Endothelial cell of umbilical vein (primary cell): Measurements from ENCODE around the gene TBCD. TPM values are rescaled to one million over a fixed set of nuclear protein-coding genes. Genes with fewer than 3 reads are reported as not detected.

Experiments
- BruUV-seq: library from RNA; stranded (reverse); fragments of 400-500 nt; replicated peaks from 2 replicates; lab custom pipeline; 2021; lab: Mats Ljungman, UMichigan
- CTCF ChIA-PET: fragments of 300-600, 350-600 bp; sonication (Branson Sonifier 250); formaldehyde crosslinking; loops from one replicate; lab custom pipeline; 2021; ENCODE audit warnings: antibody characterized with exemption, inconsistent platforms; lab: Charles Lee
- POLR2A ChIA-PET: fragments of 300-600, 350-600 bp; sonication (Branson Sonifier 250); formaldehyde crosslinking; loops from one replicate; lab custom pipeline; 2021; ENCODE audit warnings: antibody characterized with exemption, inconsistent platforms; lab: Charles Lee
- DNase-seq: peaks from one replicate; pipeline ENCODE4 v3.0.0-alpha.2; 2011; ENCODE audit warnings: low read depth, low spot score
- FAIRE-seq: peaks from 2 replicates; lab custom pipeline; 2011; peaks lifted over from hg19 to GRCh38; lab: Jason Lieb, UNC
- H2AFZ ChIP-seq: 2 replicates; pipeline ENCODE4 v1.6.0; 2012; ENCODE audit warnings: low read depth, low read length, control low read depth, inconsistent platforms
- H3K27ac ChIP-seq: 2 replicates; pipeline ENCODE4 v1.5.1; 2011; ENCODE audit warnings: low read depth, mild to moderate bottlenecking, control low read depth, low read length, moderate library complexity; ENCODE audit not compliant: insufficient read depth
- H3K27me3 ChIP-seq, 2 experiments: 2 replicates each; pipeline versions ENCODE4 v1.6.0 to v1.6.1; 2011; ENCODE audit warnings: low read length in 2 of 2, mixed read lengths in 1 of 2; ENCODE audit not compliant: control insufficient read depth in 2 of 2, insufficient read depth in 2 of 2
- H3K36me3 ChIP-seq, 2 experiments: 2 replicates in 1 of 2; 3 replicates in 1 of 2; pipeline ENCODE4 v1.5.1; 2011; ENCODE audit warnings: low read length in 2 of 2, mild to moderate bottlenecking in 1 of 2, moderate library complexity in 1 of 2; ENCODE audit not compliant: control insufficient read depth in 2 of 2, insufficient read depth in 2 of 2; ENCODE audit errors: extremely low read depth in 1 of 2
- H3K4me1 ChIP-seq: 3 replicates; pipeline ENCODE4 v1.5.1; 2011; ENCODE audit warnings: mild to moderate bottlenecking, low read length; ENCODE audit not compliant: control insufficient read depth, insufficient read depth; ENCODE audit errors: extremely low read depth
- H3K4me2 ChIP-seq: 2 replicates; pipeline ENCODE4 v1.6.1; 2011; ENCODE audit warnings: low read length, control low read depth, mixed read lengths; ENCODE audit not compliant: insufficient read depth
- H3K4me3 ChIP-seq, 3 experiments: fragments of 200-600 bp in 1 of 3; sonication (generic), shearing (Covaris generic) in 1 of 3; replicated peaks in 1 of 3; 2 replicates each; pipeline ENCODE4 v1.5.1; 2011 to 2016; ENCODE audit warnings: control low read depth in 3 of 3, low read length in 3 of 3, mild to moderate bottlenecking in 2 of 3, inconsistent platforms in 1 of 3, low read depth in 1 of 3, moderate library complexity in 1 of 3; ENCODE audit not compliant: insufficient read depth in 1 of 3
- H3K79me2 ChIP-seq: 2 replicates; pipeline ENCODE4 v1.6.0; 2012; ENCODE audit warnings: low read length, inconsistent platforms; ENCODE audit not compliant: control insufficient read depth, insufficient read depth
- H3K9ac ChIP-seq: replicated peaks from 2 replicates; pipeline ENCODE3; 2011; ENCODE audit warnings: low read length, control low read depth; ENCODE audit not compliant: insufficient read depth; ENCODE audit errors: extremely low read depth
- H3K9me1 ChIP-seq: replicated peaks from 3 replicates; pipeline ENCODE4 v1.6.0; 2011; ENCODE audit warnings: mild to moderate bottlenecking, low read length; ENCODE audit not compliant: control insufficient read depth, insufficient read depth; ENCODE audit errors: extremely low read depth
- H3K9me3 ChIP-seq: replicated peaks from 2 replicates; pipeline ENCODE4 v1.5.1; 2012; ENCODE audit warnings: low read length, inconsistent platforms; ENCODE audit not compliant: control insufficient read depth, insufficient read depth
- H4K20me1 ChIP-seq: replicated peaks from 2 replicates; pipeline ENCODE3; 2011; ENCODE audit warnings: mild to moderate bottlenecking, low read length; ENCODE audit not compliant: control insufficient read depth, insufficient read depth; ENCODE audit errors: extremely low read depth
- EZH2 ChIP-seq: IDR thresholded peaks from 2 replicates; pipeline ENCODE4 v1.6.1; 2012; ENCODE audit warnings: borderline replicate concordance, low read depth, mild to moderate bottlenecking, moderate library complexity, low read length, inconsistent platforms; ENCODE audit not compliant: severe bottlenecking
- FOS ChIP-seq: IDR thresholded peaks from 2 replicates; pipeline ENCODE4 v1.6.1; 2011; ENCODE audit warnings: mild to moderate bottlenecking, low read length, moderate library complexity, borderline replicate concordance; ENCODE audit not compliant: insufficient read depth
- GATA2 ChIP-seq: IDR thresholded peaks from 2 replicates; pipeline ENCODE4 v1.7.0; 2011; ENCODE audit warnings: low read depth, mild to moderate bottlenecking, moderate library complexity, mixed read lengths, low read length; ENCODE audit not compliant: insufficient read length, insufficient read depth
- JUN ChIP-seq: IDR thresholded peaks from 2 replicates; pipeline ENCODE4 v1.6.1; 2011; ENCODE audit warnings: borderline replicate concordance, low read depth; ENCODE audit not compliant: insufficient read length, insufficient read depth
- MYC ChIP-seq: IDR thresholded peaks from one replicate; pipeline ENCODE4 v1.6.1; 2011; ENCODE audit warnings: mild to moderate bottlenecking, low read depth, low read length
- POLR2A ChIP-seq: IDR thresholded peaks from 2 replicates; pipeline ENCODE4 v1.6.1; 2012; ENCODE audit warnings: low read depth, mild to moderate bottlenecking, control low read depth, low read length
- POLR2AphosphoS5 ChIP-seq: IDR thresholded peaks from 2 replicates; pipeline ENCODE4 v1.6.1; 2012; ENCODE audit warnings: low read depth, mild to moderate bottlenecking, control low read depth, low read length, moderate library complexity; ENCODE audit not compliant: insufficient read depth
- dilution Hi-C: fragments of 300-500 bp; cut with MboI; formaldehyde crosslinking; loops from one replicate; pipeline ENCODE4 v1.15.0; 2019; ENCODE audit warnings: low sequenced_read_pairs; ENCODE audit not compliant: extremely low pct_ligation_motif_present
- intact Hi-C: fragments of 100-400 bp; cut with micrococcal nuclease; formaldehyde crosslinking; loops from one replicate; pipeline ENCODE4 v1.10.0; 2022
- polyA plus RNA-seq, 4 experiments: library from polyadenylated mRNA; depleted of rRNA in 3 of 4; stranded (reverse) in 3 of 4; unstranded in 1 of 4; fragments of >200 nt; gene quantifications; 2 replicates each; pipeline versions ENCODE4 v1.2.1 to v1.2.3, GENCODE V29; 2011 to 2012; ENCODE audit warnings: missing spikeins in 1 of 4
- total RNA-seq: library from RNA; stranded (reverse); gene quantifications from 2 replicates; pipeline ENCODE4 v1.2.3, GENCODE V29; 2021
- TF ChIP-seq, protein P1 (sequence below), 2 donors: IDR thresholded peaks; 1 replicate in 1 of 2; 2 replicates in 1 of 2; pipeline ENCODE4 v1.5.1; 2011; ENCODE audit warnings: low read length in 2 of 2, mild to moderate bottlenecking in 2 of 2, moderate library complexity in 2 of 2, control low read depth in 1 of 2, inconsistent platforms in 1 of 2, low read depth in 1 of 2; ENCODE audit not compliant: insufficient read depth in 1 of 2; ENCODE audit errors: extremely low read depth in 1 of 2
- TF ChIP-seq, protein P2 (sequence below): IDR thresholded peaks from 2 replicates; pipeline ENCODE4 v1.6.1; 2011; ENCODE audit not compliant: insufficient read depth, insufficient read length

TBCD gene
- total and polyA plus RNA-seq, 2 donors (not counting 3 experiments of a cell fraction or from before 2014, with no cell fraction given) = 121 to 145 TPM

DNA sequence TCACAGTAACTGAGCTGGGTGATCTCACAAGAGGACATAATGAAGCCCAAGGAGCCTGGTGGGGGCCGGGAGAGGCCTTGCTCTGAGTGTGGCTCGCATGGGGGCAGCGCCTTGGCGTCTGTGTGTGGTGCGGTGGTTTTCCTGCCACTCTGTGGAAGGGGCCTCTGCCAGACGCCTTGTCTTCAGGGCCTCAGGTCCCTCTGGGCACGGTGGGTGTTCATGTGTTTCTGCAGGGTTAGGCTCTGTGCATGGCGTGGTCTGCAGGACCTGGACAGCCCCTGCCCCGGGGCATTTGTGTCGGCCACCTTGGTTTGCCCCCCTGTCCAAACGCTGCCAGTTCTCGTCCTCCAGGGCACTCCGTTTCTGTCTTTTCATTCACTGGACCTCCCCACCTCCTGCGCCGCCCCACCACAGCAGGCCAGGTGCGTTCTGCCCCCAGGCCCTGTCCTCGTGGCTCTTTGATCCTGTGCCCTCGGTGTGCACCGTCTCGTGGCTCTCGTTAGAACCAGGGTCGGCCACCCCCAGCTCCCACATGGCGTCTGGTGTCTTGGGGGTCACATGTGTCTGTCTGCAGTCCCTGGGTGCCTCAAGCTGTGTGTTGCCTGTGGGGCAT is 131.7 kb downstream of the TBCD start:
- H3K4me3 ChIP-seq = no peak overlapping the region
- H4K20me1 ChIP-seq = no peaks in the 10 kb centered on the region
- dilution Hi-C loops = no loop called here
- no peaks in the 10 kb centered on the region for H3K27me3 ChIP-seq
- H3K4me1 ChIP-seq = peaks cover 14% of the 10 kb centered on the region
- H3K36me3 ChIP-seq = peaks cover 2 to 5% of the 10 kb centered on the region in 2 experiments
- no peaks in the 10 kb centered on the region for H3K9me1 ChIP-seq
- no peaks in the 10 kb centered on the region for H3K9me3 ChIP-seq
- H3K79me2 ChIP-seq = peaks cover 56% of the 10 kb centered on the region
- BruUV-seq = no TSS peak
- FAIRE-seq (no peak), DNase-seq (no peak)
- ChIA-PET CTCF (interaction anchor here (1.5 to 3.4 kb wide), 2 partner anchors 12 to 46 kb away, joined by 3 to 21 read pairs; no protein-coding TSS in a partner anchor), POLR2A (no interaction called here)
- TF ChIP-seq GATA2 = no peak
- no peak for TF ChIP-seq EZH2
- TF ChIP-seq MYC = no peak
- no peak for TF ChIP-seq JUN
- TF ChIP-seq, protein P1, sequence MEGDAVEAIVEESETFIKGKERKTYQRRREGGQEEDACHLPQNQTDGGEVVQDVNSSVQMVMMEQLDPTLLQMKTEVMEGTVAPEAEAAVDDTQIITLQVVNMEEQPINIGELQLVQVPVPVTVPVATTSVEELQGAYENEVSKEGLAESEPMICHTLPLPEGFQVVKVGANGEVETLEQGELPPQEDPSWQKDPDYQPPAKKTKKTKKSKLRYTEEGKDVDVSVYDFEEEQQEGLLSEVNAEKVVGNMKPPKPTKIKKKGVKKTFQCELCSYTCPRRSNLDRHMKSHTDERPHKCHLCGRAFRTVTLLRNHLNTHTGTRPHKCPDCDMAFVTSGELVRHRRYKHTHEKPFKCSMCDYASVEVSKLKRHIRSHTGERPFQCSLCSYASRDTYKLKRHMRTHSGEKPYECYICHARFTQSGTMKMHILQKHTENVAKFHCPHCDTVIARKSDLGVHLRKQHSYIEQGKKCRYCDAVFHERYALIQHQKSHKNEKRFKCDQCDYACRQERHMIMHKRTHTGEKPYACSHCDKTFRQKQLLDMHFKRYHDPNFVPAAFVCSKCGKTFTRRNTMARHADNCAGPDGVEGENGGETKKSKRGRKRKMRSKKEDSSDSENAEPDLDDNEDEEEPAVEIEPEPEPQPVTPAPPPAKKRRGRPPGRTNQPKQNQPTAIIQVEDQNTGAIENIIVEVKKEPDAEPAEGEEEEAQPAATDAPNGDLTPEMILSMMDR (IDR thresholded peaks at IDR 0.05; ENCODE audit: extremely low read depth in 1 of 2, insufficient read depth in 1 of 2, low read depth in 1 of 2, low read length in 2 of 2) = no peak
- no peak for TF ChIP-seq POLR2AphosphoS5
- no peak for TF ChIP-seq FOS
- TF ChIP-seq, protein P2, sequence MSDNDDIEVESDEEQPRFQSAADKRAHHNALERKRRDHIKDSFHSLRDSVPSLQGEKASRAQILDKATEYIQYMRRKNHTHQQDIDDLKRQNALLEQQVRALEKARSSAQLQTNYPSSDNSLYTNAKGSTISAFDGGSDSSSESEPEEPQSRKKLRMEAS = no peak
- no peak for TF ChIP-seq POLR2A
- no peak overlapping the region for H3K27ac ChIP-seq
- H3K4me2 ChIP-seq = no peak overlapping the region
- intact Hi-C loops = no loop called here
- H3K9ac ChIP-seq = no peak overlapping the region
- no peak overlapping the region for H2AFZ ChIP-seq
